HCT116 (cell line): ENCODE data around the gene ASAP2. TPM values are rescaled to one million over a fixed set of nuclear protein-coding genes. Genes with fewer than 3 reads are reported as not detected.

Experiments
- ATAC-seq: fragments of 200-7000 bp; cut with Tn5 transposase; 2 replicates; pipeline ENCODE4 v1.9.1; 2020; ENCODE audit warnings: mild to moderate bottlenecking, moderate library complexity
- BruUV-seq: library from RNA; stranded (reverse); fragments of 400-500 nt; replicated peaks from 2 replicates; lab custom pipeline; 2021; lab: Mats Ljungman, UMichigan
- CTCF ChIA-PET: fragments of 300-600 bp; sonication (Branson Sonifier 250); formaldehyde crosslinking; loops from one replicate; lab custom pipeline; 2021; ENCODE audit warnings: antibody characterized with exemption; lab: Charles Lee
- POLR2A ChIA-PET: fragments of 300-600, 350-600 bp; sonication (Branson Sonifier 250); formaldehyde crosslinking; loops from one replicate; lab custom pipeline; 2021; ENCODE audit warnings: antibody characterized with exemption; lab: Charles Lee
- RAD21 ChIA-PET, 2 experiments: fragments of 300-600 bp; sonication (Branson Sonifier 250); formaldehyde crosslinking; loops; one replicate each; lab custom pipeline; 2023; ENCODE audit warnings: low total read pairs in 2 of 2; ENCODE audit not compliant: uncharacterized antibody in 2 of 2, unreplicated experiment in 2 of 2, low non-redundant PET in 1 of 2; lab: Charles Lee
- DNase-seq: peaks from one replicate; pipeline ENCODE4 v3.0.0-alpha.2; 2010; ENCODE audit warnings: low read depth, low spot score
- H2AFZ ChIP-seq: fragments of 200-600 bp; shearing (Covaris generic), sonication (generic); 2 replicates; pipeline ENCODE4 v1.6.1; 2017; ENCODE audit warnings: low read depth, mixed run types, mixed read lengths, antibody characterized with exemption, low read length; ENCODE audit not compliant: poor library complexity, severe bottlenecking
- H3K27ac ChIP-seq: 2 replicates; pipeline ENCODE4 v1.5.1; 2012; ENCODE audit warnings: low read depth, low read length
- H3K27me3 ChIP-seq: fragments of 200-600 bp; sonication (generic); 2 replicates; pipeline ENCODE4 v1.6.1; 2016; ENCODE audit warnings: mixed run types, low read length, mixed read lengths; ENCODE audit not compliant: insufficient read depth
- H3K36me3 ChIP-seq, 2 experiments: fragments of 200-500 bp in 1 of 2; fragments of 200-600 bp in 1 of 2; sonication (Bioruptor generic) in 1 of 2; sonication (generic) in 1 of 2; 2 replicates each; pipeline versions ENCODE4 v1.5.1 to v1.6.1; 2014 to 2016; ENCODE audit warnings: low read length in 2 of 2, inconsistent platforms in 1 of 2, mixed read lengths in 1 of 2, mixed run types in 1 of 2; ENCODE audit not compliant: insufficient read depth in 2 of 2, control insufficient read depth in 1 of 2
- H3K4me1 ChIP-seq, 2 experiments: fragments of 200-600 bp in 1 of 2; sonication (generic) in 1 of 2; 2 replicates each; pipeline versions ENCODE4 v1.5.1 to v1.6.1; 2012 to 2017; ENCODE audit warnings: low read length in 2 of 2, inconsistent platforms in 1 of 2, mild to moderate bottlenecking in 1 of 2, mixed read lengths in 1 of 2, mixed run types in 1 of 2, moderate library complexity in 1 of 2; ENCODE audit not compliant: insufficient read depth in 2 of 2, control insufficient read depth in 1 of 2
- H3K4me2 ChIP-seq: fragments of 200-600 bp; sonication (generic); 2 replicates; pipeline ENCODE4 v1.6.1; 2017; ENCODE audit warnings: mixed run types, low read length, mixed read lengths
- H3K4me3 ChIP-seq, 2 experiments: fragments of 200-600 bp in 1 of 2; sonication (generic) in 1 of 2; replicated peaks in 1 of 2; 2 replicates each; pipeline ENCODE4 v1.5.1; 2011 to 2016; ENCODE audit warnings: low read length in 2 of 2, control low read depth in 1 of 2, low read depth in 1 of 2, mild to moderate bottlenecking in 1 of 2, mixed read lengths in 1 of 2, mixed run types in 1 of 2
- H3K79me2 ChIP-seq: fragments of 200-600 bp; sonication (generic); 2 replicates; pipeline ENCODE4 v1.6.1; 2017; ENCODE audit warnings: mild to moderate bottlenecking, mixed run types, low read length, moderate library complexity, mixed read lengths; ENCODE audit not compliant: insufficient read depth
- H3K9ac ChIP-seq: fragments of 200-600 bp; sonication (generic); 2 replicates; pipeline ENCODE4 v1.6.1; 2016; ENCODE audit warnings: low read length, mixed read lengths
- H3K9me2 ChIP-seq: fragments of 200-600 bp; sonication (generic), shearing (Covaris generic); 2 replicates; pipeline ENCODE4 v1.6.1; 2017; ENCODE audit warnings: mixed run types, mild to moderate bottlenecking, moderate library complexity; ENCODE audit not compliant: insufficient read depth
- H3K9me3 ChIP-seq, 2 experiments: fragments of 200-500 bp in 1 of 2; fragments of 200-600 bp in 1 of 2; sonication (Bioruptor generic) in 1 of 2; sonication (generic) in 1 of 2; 2 replicates each; pipeline ENCODE4 v1.6.1; 2014 to 2017; ENCODE audit warnings: low read length in 2 of 2, mixed read lengths in 2 of 2, inconsistent platforms in 1 of 2, low read depth in 1 of 2, mild to moderate bottlenecking in 1 of 2, mixed run types in 1 of 2, moderate library complexity in 1 of 2; ENCODE audit not compliant: control insufficient read depth in 1 of 2, insufficient read depth in 1 of 2
- H4K20me1 ChIP-seq: fragments of 200-600 bp; sonication (generic), shearing (Covaris generic); 2 replicates; pipeline ENCODE4 v1.6.1; 2017; ENCODE audit warnings: mixed run types, mild to moderate bottlenecking, moderate library complexity; ENCODE audit not compliant: insufficient read depth
- CBX3 ChIP-seq: IDR thresholded peaks from 2 replicates; pipeline ENCODE4 v1.6.1; 2012; ENCODE audit warnings: low read depth
- EGR1 ChIP-seq: IDR thresholded peaks from 2 replicates; pipeline ENCODE4 v1.6.1; 2012; ENCODE audit warnings: low read depth
- EZH2 ChIP-seq: fragments of 200-600 bp; sonication (generic); IDR thresholded peaks from 2 replicates; pipeline ENCODE4 v1.6.1; 2017; ENCODE audit warnings: antibody characterized with exemption, mixed run types
- EZH2phosphoT487 ChIP-seq: fragments of 200-600 bp; IDR thresholded peaks from 2 replicates; pipeline ENCODE4 v1.6.1; 2018; ENCODE audit warnings: antibody characterized with exemption, borderline replicate concordance
- POLR2A ChIP-seq: IDR thresholded peaks from 2 replicates; pipeline ENCODE4 v1.7.0; 2011; ENCODE audit warnings: borderline replicate concordance; ENCODE audit not compliant: insufficient read depth, insufficient read length; ENCODE audit errors: extremely low read depth
- POLR2AphosphoS5 ChIP-seq: IDR thresholded peaks from 2 replicates; pipeline ENCODE4 v1.6.1; 2011; ENCODE audit warnings: mild to moderate bottlenecking, low read depth, low read length, moderate library complexity
- SIN3A ChIP-seq: IDR thresholded peaks from 2 replicates; pipeline ENCODE4 v1.6.1; 2012; ENCODE audit warnings: low read depth
- SP1 ChIP-seq: IDR thresholded peaks from 2 replicates; pipeline ENCODE4 v1.6.1; 2012; ENCODE audit warnings: low read depth
- SRF ChIP-seq: IDR thresholded peaks from 2 replicates; pipeline ENCODE4 v1.6.1; 2012; ENCODE audit warnings: low read depth
- TCF7L2 ChIP-seq: IDR thresholded peaks from 2 replicates; pipeline ENCODE4 v1.7.0; 2011; ENCODE audit warnings: borderline replicate concordance, inconsistent platforms; ENCODE audit not compliant: insufficient read depth, insufficient read length; ENCODE audit errors: extremely low read depth
- YY1 ChIP-seq: IDR thresholded peaks from 2 replicates; pipeline ENCODE4 v1.6.1; 2011; ENCODE audit warnings: low read length, low read depth, moderate library complexity, mild to moderate bottlenecking; ENCODE audit not compliant: insufficient replicate concordance; ENCODE audit errors: extremely low read depth
- intact Hi-C: fragments of 100-400 bp; cut with micrococcal nuclease; formaldehyde crosslinking; loops from 2 replicates; pipeline ENCODE4 v1.10.0; 2022
- total RNA-seq: library from RNA; stranded (reverse); gene quantifications from one replicate; pipeline ENCODE4 v1.2.1, GENCODE V29; 2021; ENCODE audit not compliant: unreplicated experiment
- TF ChIP-seq, protein P1 (sequence below), 3 experiments: fragments of 200-600 bp in 1 of 3; sonication (generic) in 1 of 3; IDR thresholded peaks in 2 of 3; conservative IDR thresholded peaks in 1 of 3; 2 replicates each; pipeline ENCODE4 v1.5.1; 2012 to 2017; ENCODE audit warnings: low read depth in 2 of 3, low read length in 2 of 3, antibody characterized with exemption in 1 of 3, borderline replicate concordance in 1 of 3, control low read depth in 1 of 3, mild to moderate bottlenecking in 1 of 3, mixed read lengths in 1 of 3, mixed run types in 1 of 3, moderate library complexity in 1 of 3; ENCODE audit not compliant: insufficient read depth in 1 of 3
- TF ChIP-seq, protein P2 (sequence below): IDR thresholded peaks from 2 replicates; pipeline ENCODE4 v1.6.1; 2012
- TF ChIP-seq, protein P3 (sequence below): IDR thresholded peaks from 2 replicates; pipeline ENCODE4 v1.6.1; 2012; ENCODE audit warnings: low read depth
- TF ChIP-seq, protein P4 (sequence below): IDR thresholded peaks from 2 replicates; pipeline ENCODE4 v1.6.1; 2012

ASAP2 gene
- total RNA-seq, 1 experiment from 2014 or later = 16.5 TPM

DNA sequence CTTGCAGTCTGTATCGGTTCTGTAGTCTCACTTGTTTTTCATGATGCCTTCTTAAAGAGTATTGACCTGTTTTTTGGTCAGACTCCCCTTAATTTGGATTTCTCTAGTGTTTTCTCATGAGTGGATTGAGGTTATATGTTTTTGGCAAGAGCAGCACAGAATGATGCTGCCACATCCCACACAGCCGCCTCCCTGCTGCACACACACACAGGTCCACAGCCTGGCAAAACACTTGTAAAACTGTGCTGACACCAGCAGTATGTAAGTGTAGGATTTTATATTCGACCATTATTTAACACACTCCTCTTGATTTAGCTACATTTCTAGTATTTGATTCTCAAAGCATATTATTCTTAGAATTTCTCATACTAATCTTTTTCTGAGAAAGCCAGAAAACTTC is 148.7 kb downstream of the ASAP2 start (continued):
- TF ChIP-seq, protein P1, sequence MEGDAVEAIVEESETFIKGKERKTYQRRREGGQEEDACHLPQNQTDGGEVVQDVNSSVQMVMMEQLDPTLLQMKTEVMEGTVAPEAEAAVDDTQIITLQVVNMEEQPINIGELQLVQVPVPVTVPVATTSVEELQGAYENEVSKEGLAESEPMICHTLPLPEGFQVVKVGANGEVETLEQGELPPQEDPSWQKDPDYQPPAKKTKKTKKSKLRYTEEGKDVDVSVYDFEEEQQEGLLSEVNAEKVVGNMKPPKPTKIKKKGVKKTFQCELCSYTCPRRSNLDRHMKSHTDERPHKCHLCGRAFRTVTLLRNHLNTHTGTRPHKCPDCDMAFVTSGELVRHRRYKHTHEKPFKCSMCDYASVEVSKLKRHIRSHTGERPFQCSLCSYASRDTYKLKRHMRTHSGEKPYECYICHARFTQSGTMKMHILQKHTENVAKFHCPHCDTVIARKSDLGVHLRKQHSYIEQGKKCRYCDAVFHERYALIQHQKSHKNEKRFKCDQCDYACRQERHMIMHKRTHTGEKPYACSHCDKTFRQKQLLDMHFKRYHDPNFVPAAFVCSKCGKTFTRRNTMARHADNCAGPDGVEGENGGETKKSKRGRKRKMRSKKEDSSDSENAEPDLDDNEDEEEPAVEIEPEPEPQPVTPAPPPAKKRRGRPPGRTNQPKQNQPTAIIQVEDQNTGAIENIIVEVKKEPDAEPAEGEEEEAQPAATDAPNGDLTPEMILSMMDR (IDR thresholded peaks at IDR 0.05 in 2 of 3, conservative IDR thresholded peaks at IDR 0.05 in 1 of 3; ENCODE audit: borderline replicate concordance in 1 of 3, insufficient read depth in 1 of 3, low read depth in 2 of 3, low read length in 2 of 3) = no peak
- no peak for TF ChIP-seq SRF

DNA sequence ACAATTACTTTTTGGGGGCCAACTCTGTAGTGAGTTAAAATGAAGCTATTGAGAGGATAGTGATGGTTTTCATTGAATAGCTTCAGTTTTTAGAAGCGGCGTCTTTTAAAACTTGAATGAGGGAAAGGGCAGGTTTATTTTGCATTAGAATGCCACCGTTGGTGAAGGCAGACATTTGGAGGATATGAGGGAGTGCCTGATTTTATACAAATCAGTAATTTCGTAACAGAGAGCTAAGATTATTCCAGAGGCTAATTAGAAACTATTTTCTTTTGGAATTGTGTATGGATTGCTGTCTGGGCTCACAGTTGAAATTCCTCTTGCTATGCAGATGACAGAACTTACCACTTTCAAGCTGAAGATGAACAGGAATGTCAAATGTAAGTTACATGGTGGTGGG is 149.1 kb downstream of the ASAP2 start:
- ChIA-PET RAD21 (no interaction called here), POLR2A (no interaction called here), CTCF (no interaction called here)
- intact Hi-C loops = no loop called here
- Histone ChIP-seq H3K27ac (no peak overlapping the region), H3K9ac (no peak overlapping the region), H3K4me1 (peaks cover 0 to 10% of the 10 kb centered on the region in 2 experiments; a peak in 2 of 4 replicates), H3K27me3 (no peaks in the 10 kb centered on the region), H4K20me1 (no peaks in the 10 kb centered on the region), H3K4me2 (no peak overlapping the region), H2AFZ (no peak overlapping the region), H3K9me3 (no peaks in the 10 kb centered on the region), H3K9me2 (no peaks in the 10 kb centered on the region), H3K4me3 (no peak overlapping the region), H3K36me3 (peaks cover 2 to 7% of the 10 kb centered on the region in 2 experiments; a peak in 1 of 4 replicates), H3K79me2 (no peaks in the 10 kb centered on the region)
- DNase-seq = no peak
- no TSS peak for BruUV-seq
- no peak for ATAC-seq
- no peak for TF ChIP-seq SP1
- TF ChIP-seq, protein P2, sequence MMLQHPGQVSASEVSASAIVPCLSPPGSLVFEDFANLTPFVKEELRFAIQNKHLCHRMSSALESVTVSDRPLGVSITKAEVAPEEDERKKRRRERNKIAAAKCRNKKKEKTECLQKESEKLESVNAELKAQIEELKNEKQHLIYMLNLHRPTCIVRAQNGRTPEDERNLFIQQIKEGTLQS = no peak
- TF ChIP-seq, protein P3, sequence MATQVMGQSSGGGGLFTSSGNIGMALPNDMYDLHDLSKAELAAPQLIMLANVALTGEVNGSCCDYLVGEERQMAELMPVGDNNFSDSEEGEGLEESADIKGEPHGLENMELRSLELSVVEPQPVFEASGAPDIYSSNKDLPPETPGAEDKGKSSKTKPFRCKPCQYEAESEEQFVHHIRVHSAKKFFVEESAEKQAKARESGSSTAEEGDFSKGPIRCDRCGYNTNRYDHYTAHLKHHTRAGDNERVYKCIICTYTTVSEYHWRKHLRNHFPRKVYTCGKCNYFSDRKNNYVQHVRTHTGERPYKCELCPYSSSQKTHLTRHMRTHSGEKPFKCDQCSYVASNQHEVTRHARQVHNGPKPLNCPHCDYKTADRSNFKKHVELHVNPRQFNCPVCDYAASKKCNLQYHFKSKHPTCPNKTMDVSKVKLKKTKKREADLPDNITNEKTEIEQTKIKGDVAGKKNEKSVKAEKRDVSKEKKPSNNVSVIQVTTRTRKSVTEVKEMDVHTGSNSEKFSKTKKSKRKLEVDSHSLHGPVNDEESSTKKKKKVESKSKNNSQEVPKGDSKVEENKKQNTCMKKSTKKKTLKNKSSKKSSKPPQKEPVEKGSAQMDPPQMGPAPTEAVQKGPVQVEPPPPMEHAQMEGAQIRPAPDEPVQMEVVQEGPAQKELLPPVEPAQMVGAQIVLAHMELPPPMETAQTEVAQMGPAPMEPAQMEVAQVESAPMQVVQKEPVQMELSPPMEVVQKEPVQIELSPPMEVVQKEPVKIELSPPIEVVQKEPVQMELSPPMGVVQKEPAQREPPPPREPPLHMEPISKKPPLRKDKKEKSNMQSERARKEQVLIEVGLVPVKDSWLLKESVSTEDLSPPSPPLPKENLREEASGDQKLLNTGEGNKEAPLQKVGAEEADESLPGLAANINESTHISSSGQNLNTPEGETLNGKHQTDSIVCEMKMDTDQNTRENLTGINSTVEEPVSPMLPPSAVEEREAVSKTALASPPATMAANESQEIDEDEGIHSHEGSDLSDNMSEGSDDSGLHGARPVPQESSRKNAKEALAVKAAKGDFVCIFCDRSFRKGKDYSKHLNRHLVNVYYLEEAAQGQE = no peak
- TF ChIP-seq EZH2phosphoT487 = no peak
- TF ChIP-seq POLR2A = no peak
- no peak for TF ChIP-seq CBX3
- no peak for TF ChIP-seq EZH2
- TF ChIP-seq YY1 = no peak
- no peak for TF ChIP-seq EGR1
- TF ChIP-seq, protein P1 (IDR thresholded peaks at IDR 0.05 in 2 of 3, conservative IDR thresholded peaks at IDR 0.05 in 1 of 3; ENCODE audit: borderline replicate concordance in 1 of 3, insufficient read depth in 1 of 3, low read depth in 2 of 3, low read length in 2 of 3) = no peak
- TF ChIP-seq, protein P4, sequence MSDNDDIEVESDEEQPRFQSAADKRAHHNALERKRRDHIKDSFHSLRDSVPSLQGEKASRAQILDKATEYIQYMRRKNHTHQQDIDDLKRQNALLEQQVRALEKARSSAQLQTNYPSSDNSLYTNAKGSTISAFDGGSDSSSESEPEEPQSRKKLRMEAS = no peak
- no peak for TF ChIP-seq SIN3A
- no peak for TF ChIP-seq POLR2AphosphoS5
- no peak for TF ChIP-seq TCF7L2
